Neural cell (in vitro differentiated cells): ENCODE results near the gene ZNF90.

Experiments
- CTCF ChIP-seq: fragments of 450-650 bp; IDR thresholded peaks from 2 replicates; pipeline ENCODE4 v1.5.1; 2014; ENCODE audit warnings: antibody characterized with exemption, mild to moderate bottlenecking, moderate library complexity; ENCODE audit not compliant: poor library complexity, severe bottlenecking
- EP300 ChIP-seq: fragments of 450-650 bp; conservative IDR thresholded peaks from 2 replicates; pipeline ENCODE4 v1.6.1; 2014; ENCODE audit warnings: antibody characterized with exemption, mild to moderate bottlenecking, moderate library complexity; ENCODE audit not compliant: poor library complexity, severe bottlenecking
- EZH2 ChIP-seq: fragments of 200-600, 300-800 bp; shearing (Covaris generic), sonication (generic); IDR thresholded peaks from 2 replicates; pipeline ENCODE4 v1.6.1; 2014; ENCODE audit warnings: antibody characterized with exemption, low read length, borderline replicate concordance, mild to moderate bottlenecking; ENCODE audit not compliant: insufficient read depth, poor library complexity, severe bottlenecking
- MXI1 ChIP-seq: fragments of 450-650 bp; conservative IDR thresholded peaks from 2 replicates; pipeline ENCODE4 v1.6.1; 2014; ENCODE audit warnings: antibody characterized with exemption, mild to moderate bottlenecking; ENCODE audit not compliant: poor library complexity, severe bottlenecking
- POLR2AphosphoS5 ChIP-seq: IDR thresholded peaks from 2 replicates; pipeline ENCODE4 v1.6.1; 2012
- RAD21 ChIP-seq: fragments of 450-650 bp; conservative IDR thresholded peaks from 2 replicates; pipeline ENCODE4 v1.6.1; 2014; ENCODE audit warnings: antibody characterized with exemption, mild to moderate bottlenecking, moderate library complexity
- SMC3 ChIP-seq: fragments of 450-650 bp; conservative IDR thresholded peaks from 2 replicates; pipeline ENCODE4 v1.6.1; 2014; ENCODE audit warnings: antibody characterized with exemption, mild to moderate bottlenecking, moderate library complexity; ENCODE audit not compliant: poor library complexity
- TAF1 ChIP-seq: IDR thresholded peaks from 2 replicates; pipeline ENCODE4 v1.6.1; 2012; ENCODE audit warnings: low read depth
- TF ChIP-seq, protein P1 (sequence below): IDR thresholded peaks from 2 replicates; pipeline ENCODE4 v1.6.1; 2012; ENCODE audit warnings: borderline replicate concordance

GRCh38 chr19:20060282-20060681 is 17.5 kb upstream of the ZNF90 start:
- no peak for TF ChIP-seq CTCF
- no peak for TF ChIP-seq MXI1
- TF ChIP-seq RAD21, result no peak
- no peak for TF ChIP-seq EZH2
- TF ChIP-seq SMC3, result no peak
- no peak for TF ChIP-seq TAF1
- TF ChIP-seq, protein P1, sequence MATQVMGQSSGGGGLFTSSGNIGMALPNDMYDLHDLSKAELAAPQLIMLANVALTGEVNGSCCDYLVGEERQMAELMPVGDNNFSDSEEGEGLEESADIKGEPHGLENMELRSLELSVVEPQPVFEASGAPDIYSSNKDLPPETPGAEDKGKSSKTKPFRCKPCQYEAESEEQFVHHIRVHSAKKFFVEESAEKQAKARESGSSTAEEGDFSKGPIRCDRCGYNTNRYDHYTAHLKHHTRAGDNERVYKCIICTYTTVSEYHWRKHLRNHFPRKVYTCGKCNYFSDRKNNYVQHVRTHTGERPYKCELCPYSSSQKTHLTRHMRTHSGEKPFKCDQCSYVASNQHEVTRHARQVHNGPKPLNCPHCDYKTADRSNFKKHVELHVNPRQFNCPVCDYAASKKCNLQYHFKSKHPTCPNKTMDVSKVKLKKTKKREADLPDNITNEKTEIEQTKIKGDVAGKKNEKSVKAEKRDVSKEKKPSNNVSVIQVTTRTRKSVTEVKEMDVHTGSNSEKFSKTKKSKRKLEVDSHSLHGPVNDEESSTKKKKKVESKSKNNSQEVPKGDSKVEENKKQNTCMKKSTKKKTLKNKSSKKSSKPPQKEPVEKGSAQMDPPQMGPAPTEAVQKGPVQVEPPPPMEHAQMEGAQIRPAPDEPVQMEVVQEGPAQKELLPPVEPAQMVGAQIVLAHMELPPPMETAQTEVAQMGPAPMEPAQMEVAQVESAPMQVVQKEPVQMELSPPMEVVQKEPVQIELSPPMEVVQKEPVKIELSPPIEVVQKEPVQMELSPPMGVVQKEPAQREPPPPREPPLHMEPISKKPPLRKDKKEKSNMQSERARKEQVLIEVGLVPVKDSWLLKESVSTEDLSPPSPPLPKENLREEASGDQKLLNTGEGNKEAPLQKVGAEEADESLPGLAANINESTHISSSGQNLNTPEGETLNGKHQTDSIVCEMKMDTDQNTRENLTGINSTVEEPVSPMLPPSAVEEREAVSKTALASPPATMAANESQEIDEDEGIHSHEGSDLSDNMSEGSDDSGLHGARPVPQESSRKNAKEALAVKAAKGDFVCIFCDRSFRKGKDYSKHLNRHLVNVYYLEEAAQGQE, result no peak
- TF ChIP-seq POLR2AphosphoS5, result no peak
- TF ChIP-seq EP300, result no peak
